Activated B cell treated with CpG ODN at 0.5 μM for 24 hours (primary cell): ENCODE measurements around the gene ZNF805. TPM values are rescaled to one million over a fixed set of nuclear protein-coding genes. Genes with fewer than 3 reads are reported as not detected.

ENCODE experiments used
- ATAC-seq: fragments of 200-7000 bp; cut with Tn5 transposase; one replicate; pipeline ENCODE4 v1.10.0; 2021; ENCODE audit warnings: low read depth, mild to moderate bottlenecking, moderate library complexity
- CTCF ChIA-PET: fragments of 350-600 bp; sonication (Branson Sonifier 250); formaldehyde crosslinking; loops from one replicate; lab custom pipeline; 2021; ENCODE audit warnings: antibody characterized with exemption; lab: Charles Lee
- POLR2A ChIA-PET: fragments of 350-600 bp; sonication (Branson Sonifier 250); formaldehyde crosslinking; loops from one replicate; lab custom pipeline; 2021; ENCODE audit warnings: antibody characterized with exemption; lab: Charles Lee
- DNase-seq: peaks from one replicate; pipeline ENCODE4 v3.0.0; 2022
- H3K27ac Mint-ChIP-seq: one replicate; pipeline ENCODE4 v1.8.0; 2020; ENCODE audit warnings: mixed read lengths
- H3K27me3 Mint-ChIP-seq: one replicate; pipeline ENCODE4 v1.8.0; 2021; ENCODE audit warnings: mixed read lengths
- H3K36me3 Mint-ChIP-seq: one replicate; pipeline ENCODE4 v1.8.0; 2021; ENCODE audit warnings: low read depth, mixed read lengths
- H3K4me1 Mint-ChIP-seq: one replicate; pipeline ENCODE4 v1.8.0; 2021; ENCODE audit warnings: mixed read lengths
- H3K4me3 Mint-ChIP-seq: one replicate; pipeline ENCODE4 v1.8.0; 2020; ENCODE audit warnings: mild to moderate bottlenecking, mixed read lengths
- H3K9me3 Mint-ChIP-seq: one replicate; pipeline ENCODE4 v1.8.0; 2020; ENCODE audit warnings: mixed read lengths
- CTCF ChIP-seq: fragments of 200-600 bp; IDR thresholded peaks from one replicate; pipeline ENCODE4 v1.8.0; 2022; ENCODE audit warnings: antibody characterized with exemption, mild to moderate bottlenecking
- intact Hi-C: fragments of 100-400 bp; cut with micrococcal nuclease; formaldehyde crosslinking; loops from one replicate; pipeline ENCODE4 v1.15.1; 2024
- total RNA-seq: library from RNA; stranded (reverse); gene quantifications from 2 replicates; pipeline ENCODE4 v1.2.3, GENCODE V29; 2022

The ZNF805 gene
- total RNA-seq, 1 donor from 2014 or later, result 25.9 TPM

GRCh38 chr19:57280962-57281400, 40.5 kb downstream of the ZNF805 start:
- CTCF ChIA-PET, result no interaction called here
- POLR2A ChIA-PET, result interaction anchor here (0.8 to 1.3 kb wide), 5 partner anchors 9 to 41 kb away, joined by 3 to 9 read pairs (median 3); partner anchors contain the start of gene ZNF805
- intact Hi-C loops, result loop anchor here (1.0 to 5.0 kb wide), 10 partner anchors 11 to 1139 kb away; partner anchors contain the start of genes TRAPPC2B, ZNF264, ZNF304 and ZNF444
- Mint-ChIP-seq H3K36me3 (peaks cover 44% of the 10 kb centered on the region), H3K27me3 (no peaks in the 10 kb centered on the region), H3K9me3 (no peaks in the 10 kb centered on the region), H3K4me1 (peaks cover 47% of the 10 kb centered on the region), H3K4me3 (no peak overlapping the region), H3K27ac (no peak overlapping the region)
- ATAC-seq (no peak), DNase-seq (no peak)
- TF ChIP-seq CTCF, result no peak

GRCh38 chr19:57282011-57282643, 41.7 kb downstream of the ZNF805 start:
- H3K27me3 Mint-ChIP-seq, result no peaks in the 10 kb centered on the region
- intact Hi-C loops, result loop anchor here (5.0 kb wide), 2 partner anchors 535 to 1140 kb away; partner anchors contain the start of gene ZNF444
- peaks cover 54% of the 10 kb centered on the region for H3K36me3 Mint-ChIP-seq
- H3K4me1 Mint-ChIP-seq, result peaks cover 46% of the 10 kb centered on the region
- POLR2A ChIA-PET, result interaction anchor here (0.7 to 1.3 kb wide), 6 partner anchors 13 to 1024 kb away, joined by 3 to 9 read pairs (median 6); partner anchors contain the start of genes ZNF264 and ZNF805
- H3K27ac Mint-ChIP-seq, result no peak overlapping the region
- H3K9me3 Mint-ChIP-seq, result no peaks in the 10 kb centered on the region
- no peak for TF ChIP-seq CTCF
- CTCF ChIA-PET, result no interaction called here
- peak; percentile 20 for ATAC-seq
- DNase-seq, result no peak
- H3K4me3 Mint-ChIP-seq, result no peak overlapping the region

- ATAC-seq (peak; percentile 5), DNase-seq (no peak)
- Mint-ChIP-seq H3K36me3 (peaks cover 94% of the 10 kb centered on the region), H3K27ac (no peak overlapping the region), H3K4me3 (no peak overlapping the region), H3K4me1 (peaks cover 22% of the 10 kb centered on the region), H3K27me3 (no peaks in the 10 kb centered on the region), H3K9me3 (peaks cover 18% of the 10 kb centered on the region)
- ChIA-PET POLR2A (interaction anchor here (1.2 kb wide), 1 partner anchor 9 kb away, joined by 7 read pairs; no protein-coding TSS in a partner anchor), CTCF (no interaction called here)
- intact Hi-C loops, result no loop called here
- no peak for TF ChIP-seq CTCF
These were observed 47.9 kb downstream of the ZNF805 start for GRCh38 chr19:57288373-57288772.

- peaks cover 96% of the 10 kb centered on the region for H3K36me3 Mint-ChIP-seq
These were observed 50.5 kb downstream of the ZNF805 start for GRCh38 chr19:57290970-57291369.

More at GRCh38 chr19:57290970-57291369, 50.5 kb downstream of the ZNF805 start:
- POLR2A ChIA-PET, result no interaction called here
- Mint-ChIP-seq H3K4me1 (peaks cover 11% of the 10 kb centered on the region), H3K27me3 (no peaks in the 10 kb centered on the region), H3K9me3 (peaks cover 27% of the 10 kb centered on the region), H3K27ac (no peak overlapping the region), H3K4me3 (no peak overlapping the region)
- ATAC-seq, result no peak
- CTCF ChIA-PET, result no interaction called here
- DNase-seq, result no peak
- no peak for TF ChIP-seq CTCF
- intact Hi-C loops, result no loop called here
